Activated naive CD4-positive, alpha-beta T cell treated with anti-CD3 and anti-CD28 coated beads for 36 hours (primary cell): ENCODE results near the gene ATP13A4. TPM values are rescaled to one million over a fixed set of nuclear protein-coding genes. Genes with fewer than 3 reads are reported as not detected.

Experiments used
- CTCF ChIA-PET: fragments of 350-600 bp; sonication (Branson Sonifier 250); formaldehyde crosslinking; loops from one replicate; lab custom pipeline; 2021; ENCODE audit warnings: antibody characterized with exemption; lab: Charles Lee
- DNase-seq: peaks from one replicate; pipeline ENCODE4 v3.0.0-alpha.2; 2020
- H3K27ac Mint-ChIP-seq: one replicate; pipeline ENCODE4 v1.8.0; 2021; ENCODE audit warnings: mild to moderate bottlenecking, mixed read lengths
- H3K27me3 Mint-ChIP-seq: one replicate; pipeline ENCODE4 v1.8.0; 2021; ENCODE audit warnings: low read depth, mixed read lengths
- H3K36me3 Mint-ChIP-seq: one replicate; pipeline ENCODE4 v1.8.0; 2021; ENCODE audit warnings: low read depth, mixed read lengths
- H3K4me1 Mint-ChIP-seq: one replicate; pipeline ENCODE4 v1.8.0; 2021; ENCODE audit warnings: low read depth, mixed read lengths
- H3K4me3 Mint-ChIP-seq: one replicate; pipeline ENCODE4 v1.8.0; 2021; ENCODE audit warnings: mild to moderate bottlenecking, moderate library complexity, mixed read lengths
- H3K9me3 Mint-ChIP-seq: one replicate; pipeline ENCODE4 v1.8.0; 2021; ENCODE audit warnings: mixed read lengths
- intact Hi-C: fragments of 100-400 bp; cut with micrococcal nuclease; formaldehyde crosslinking; loops from one replicate; pipeline ENCODE4 v1.15.1; 2023
- total RNA-seq, 2 experiments: library from RNA; stranded (reverse); gene quantifications; one replicate each; pipeline ENCODE4 v1.2.3, GENCODE V29; 2021

ATP13A4 gene
- total RNA-seq = 1 to 10 TPM; 2.4 to 2.8 TPM

DNA sequence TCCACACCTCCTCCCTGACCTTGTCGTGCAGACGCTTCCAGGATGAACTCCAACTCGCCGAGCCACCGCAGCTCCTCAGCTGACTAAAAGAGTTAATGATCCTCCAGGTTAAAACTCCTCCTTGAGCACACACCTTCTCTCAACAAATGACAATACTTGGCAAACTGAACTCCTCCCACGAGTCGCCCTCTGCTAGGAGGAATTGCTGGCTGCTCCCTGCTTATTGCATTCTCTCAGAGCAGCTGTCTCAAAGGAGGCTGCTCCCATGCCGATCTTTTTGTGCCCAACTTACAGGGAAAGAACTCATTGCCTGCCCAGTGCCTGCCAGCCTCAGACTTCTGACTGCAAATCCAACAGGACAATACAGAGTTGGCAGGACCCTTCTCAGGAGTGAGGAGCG is at the start of gene ATP13A4:
TSS of gene ATP13A4 (minus strand) at position 85 of the 400 bp plus-strand sequence. CDS start 96 bp downstream, outside the sequence.
- Mint-ChIP-seq H3K4me1 (no peaks in the 10 kb centered on the region), H3K4me3 (no peak within 1 kb of the TSS), H3K27me3 (no peaks in the 10 kb centered on the region), H3K27ac (no peak within 1 kb of the TSS), H3K9me3 (no peaks in the 10 kb centered on the region), H3K36me3 (no peaks in the 10 kb centered on the region)
- intact Hi-C loops = no loop called here
- CTCF ChIA-PET = no interaction called here
- DNase-seq = no peak

DNA sequence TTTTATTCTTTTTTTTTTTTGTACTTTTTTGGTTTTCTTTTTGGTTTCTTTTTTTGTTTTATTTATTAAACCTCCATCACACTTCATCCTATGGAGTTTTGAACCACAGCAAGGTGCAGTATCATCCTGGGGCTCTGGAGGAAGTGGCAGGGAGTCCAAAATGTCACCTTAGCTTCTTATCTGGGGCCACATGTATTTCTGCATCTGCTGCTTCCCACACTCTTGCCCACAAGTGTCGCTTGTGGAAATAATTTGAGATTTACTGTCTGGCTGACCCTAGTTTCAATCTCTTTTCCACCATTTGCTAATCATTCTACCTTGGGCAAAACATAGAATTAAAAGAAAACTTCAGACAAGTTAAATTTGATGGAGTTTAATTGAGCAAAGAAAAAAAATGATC is 44.7 kb upstream of the ATP13A4 start:
- Mint-ChIP-seq H3K4me1 (peaks cover 57% of the 10 kb centered on the region), H3K36me3 (peaks cover 22% of the 10 kb centered on the region), H3K27ac (no peak overlapping the region), H3K4me3 (no peak overlapping the region), H3K9me3 (no peaks in the 10 kb centered on the region), H3K27me3 (no peaks in the 10 kb centered on the region)
- CTCF ChIA-PET = no interaction called here
- intact Hi-C loops = no loop called here
- DNase-seq = no peak

GRCh38 chr3:193598202-193598601 is 43.5 kb upstream of the ATP13A4 start:
- CTCF ChIA-PET = no interaction called here
- Mint-ChIP-seq H3K27ac (no peak overlapping the region), H3K4me3 (no peak overlapping the region), H3K9me3 (no peaks in the 10 kb centered on the region), H3K4me1 (peaks cover 63% of the 10 kb centered on the region), H3K27me3 (no peaks in the 10 kb centered on the region), H3K36me3 (peaks cover 24% of the 10 kb centered on the region)
- intact Hi-C loops = no loop called here
- DNase-seq = no peak

DNA sequence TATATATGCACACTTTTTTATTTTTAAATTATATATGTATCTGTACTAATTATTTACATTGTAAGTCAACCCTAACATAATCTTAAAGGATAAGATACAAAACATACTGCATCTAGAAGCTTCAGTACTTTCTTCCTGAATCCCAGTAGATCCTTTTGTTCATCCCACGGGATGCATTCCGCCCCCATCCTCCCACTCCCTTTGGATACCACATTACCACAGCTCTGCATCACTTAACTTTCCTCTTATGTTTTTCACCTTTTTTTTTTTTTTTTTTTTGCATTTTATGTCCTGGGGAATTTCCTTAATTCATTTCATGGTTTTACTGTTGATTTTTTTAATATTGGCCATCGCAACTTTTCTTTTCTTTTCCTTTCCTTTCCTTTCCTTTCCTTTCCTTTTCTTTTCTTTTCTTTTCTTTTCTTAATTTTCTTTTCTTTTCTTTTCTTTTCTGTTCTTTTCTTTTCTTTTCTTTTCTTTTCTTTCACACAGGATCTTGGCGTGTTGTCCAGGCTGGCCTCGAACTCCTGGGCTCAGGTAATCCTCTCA is 41.3 kb upstream of the ATP13A4 start:
- H3K27me3 Mint-ChIP-seq = no peaks in the 10 kb centered on the region
- H3K27ac Mint-ChIP-seq = no peak overlapping the region
- DNase-seq = no peak
- H3K4me3 Mint-ChIP-seq = no peak overlapping the region
- peaks cover 69% of the 10 kb centered on the region for H3K4me1 Mint-ChIP-seq
- CTCF ChIA-PET = no interaction called here
- intact Hi-C loops = no loop called here
- peaks cover 24% of the 10 kb centered on the region for H3K36me3 Mint-ChIP-seq
- H3K9me3 Mint-ChIP-seq = no peaks in the 10 kb centered on the region

GRCh38 chr3:193594946-193595689 is 40.4 kb upstream of the ATP13A4 start:
- no peaks in the 10 kb centered on the region for H3K9me3 Mint-ChIP-seq
- peaks cover 65% of the 10 kb centered on the region for H3K4me1 Mint-ChIP-seq
- CTCF ChIA-PET = no interaction called here
- no peak for DNase-seq
- H3K27ac Mint-ChIP-seq = no peak overlapping the region
- no peaks in the 10 kb centered on the region for H3K27me3 Mint-ChIP-seq
- H3K4me3 Mint-ChIP-seq = peak overlapping the region; percentile 25
- intact Hi-C loops = loop anchor here (5.0 kb wide), 1 partner anchor 708 kb away; no protein-coding TSS in a partner anchor
- H3K36me3 Mint-ChIP-seq = peaks cover 24% of the 10 kb centered on the region

DNA sequence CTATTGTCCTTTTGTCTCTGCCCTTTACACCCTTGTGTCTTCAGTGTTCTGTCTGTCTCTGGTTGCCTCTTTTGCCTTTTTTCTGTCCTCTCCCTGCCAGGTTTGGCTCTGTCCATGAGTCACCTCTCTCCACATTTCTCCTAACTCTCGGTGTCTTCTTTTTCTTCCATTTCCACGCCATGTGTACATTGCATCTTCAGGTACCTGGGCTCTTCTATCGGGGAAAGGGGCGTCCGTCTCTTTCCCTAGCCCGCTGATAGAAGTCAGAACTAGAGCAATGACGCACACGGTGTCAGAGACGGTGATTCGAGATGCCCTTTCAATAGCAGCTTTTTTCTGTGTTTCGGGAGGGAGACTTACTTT is 39.0 kb upstream of the ATP13A4 start:
- H3K9me3 Mint-ChIP-seq = no peaks in the 10 kb centered on the region
- intact Hi-C loops = loop anchor here (1.0 to 5.0 kb wide), 6 partner anchors 13 to 713 kb away; partner anchors contain the start of gene HES1
- CTCF ChIA-PET = no interaction called here
- peak overlapping the region; percentile 98 for H3K27ac Mint-ChIP-seq
- peaks cover 52% of the 10 kb centered on the region for H3K4me1 Mint-ChIP-seq
- peak; percentile 68 for DNase-seq
- peaks cover 23% of the 10 kb centered on the region for H3K36me3 Mint-ChIP-seq
- no peaks in the 10 kb centered on the region for H3K27me3 Mint-ChIP-seq
- H3K4me3 Mint-ChIP-seq = peak overlapping the region; percentile 93

DNA sequence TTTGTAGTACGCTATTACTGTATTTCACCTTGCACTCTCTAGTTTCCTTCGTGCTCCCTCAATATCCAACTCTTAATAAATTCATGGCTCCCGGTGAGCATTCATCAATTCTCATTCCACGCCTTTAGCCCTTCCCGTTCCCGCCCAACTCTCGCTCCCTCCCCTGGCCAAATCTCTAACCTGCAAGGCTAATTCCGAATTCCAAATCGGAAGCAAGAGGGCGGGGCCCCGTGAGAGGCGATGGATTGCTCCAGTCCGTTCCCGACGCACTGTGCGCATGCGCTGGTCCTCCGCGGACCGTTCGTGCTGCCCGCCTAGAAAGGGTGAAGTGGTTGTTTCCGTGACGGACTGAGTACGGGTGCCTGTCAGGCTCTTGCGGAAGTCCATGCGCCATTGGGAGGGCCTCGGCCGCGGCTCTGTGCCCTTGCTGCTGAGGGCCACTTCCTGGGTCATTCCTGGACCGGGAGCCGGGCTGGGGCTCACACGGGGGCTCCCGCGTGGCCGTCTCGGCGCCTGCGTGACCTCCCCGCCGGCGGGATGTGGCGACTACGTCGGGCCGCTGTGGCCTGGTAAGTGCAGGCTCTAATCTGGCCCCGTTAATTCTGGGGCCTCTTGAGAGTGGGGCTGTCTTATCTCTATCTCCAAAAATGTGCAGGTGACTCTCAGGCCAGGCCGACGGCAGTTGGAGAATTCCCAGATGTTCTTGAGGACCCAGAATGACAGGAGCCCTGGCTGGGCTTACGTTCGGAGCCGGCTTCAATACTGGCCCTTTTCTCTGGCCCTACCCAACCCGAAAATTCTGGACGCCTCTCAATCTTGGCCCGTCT is 38.4 kb upstream of the ATP13A4 start, which contains the start of gene OPA1:
TSS of gene OPA1 (plus strand) at position 368 of the 827 bp plus-strand sequence. CDS start at position 538, 170 bp downstream.
- DNase-seq = peak; percentile 96
- CTCF ChIA-PET = no interaction called here
- Mint-ChIP-seq H3K4me3 (peak within 1 kb of the TSS; percentile 93), H3K9me3 (no peaks in the 10 kb centered on the region), H3K36me3 (peaks cover 19% of the 10 kb centered on the region), H3K27ac (peak within 1 kb of the TSS; percentile 98), H3K27me3 (no peaks in the 10 kb centered on the region), H3K4me1 (peaks cover 46% of the 10 kb centered on the region)
- intact Hi-C loops = loop anchor here (1.0 to 5.0 kb wide), 6 partner anchors 13 to 714 kb away; partner anchors contain the start of gene HES1

GRCh38 chr3:193590088-193590856 is 35.6 kb upstream of the ATP13A4 start:
- H3K27ac Mint-ChIP-seq = no peak overlapping the region
- no peaks in the 10 kb centered on the region for H3K27me3 Mint-ChIP-seq
- H3K4me1 Mint-ChIP-seq = peaks cover 27% of the 10 kb centered on the region
- intact Hi-C loops = loop anchor here (5.0 kb wide), 1 partner anchor 703 kb away; no protein-coding TSS in a partner anchor
- no peak for DNase-seq
- H3K36me3 Mint-ChIP-seq = peaks cover 7% of the 10 kb centered on the region
- H3K9me3 Mint-ChIP-seq = no peaks in the 10 kb centered on the region
- no peak overlapping the region for H3K4me3 Mint-ChIP-seq
- CTCF ChIA-PET = interaction anchor here (0.5 kb wide), 1 partner anchor 164 kb away, joined by 3 read pairs; no protein-coding TSS in a partner anchor

GRCh38 chr3:193589616-193590015 is 34.9 kb upstream of the ATP13A4 start:
- CTCF ChIA-PET = no interaction called here
- intact Hi-C loops = loop anchor here (5.0 kb wide), 1 partner anchor 702 kb away; no protein-coding TSS in a partner anchor
- Mint-ChIP-seq H3K27ac (no peak overlapping the region), H3K9me3 (no peaks in the 10 kb centered on the region), H3K4me1 (peaks cover 22% of the 10 kb centered on the region), H3K36me3 (peaks cover 7% of the 10 kb centered on the region), H3K27me3 (no peaks in the 10 kb centered on the region), H3K4me3 (no peak overlapping the region)
- DNase-seq = no peak

DNA sequence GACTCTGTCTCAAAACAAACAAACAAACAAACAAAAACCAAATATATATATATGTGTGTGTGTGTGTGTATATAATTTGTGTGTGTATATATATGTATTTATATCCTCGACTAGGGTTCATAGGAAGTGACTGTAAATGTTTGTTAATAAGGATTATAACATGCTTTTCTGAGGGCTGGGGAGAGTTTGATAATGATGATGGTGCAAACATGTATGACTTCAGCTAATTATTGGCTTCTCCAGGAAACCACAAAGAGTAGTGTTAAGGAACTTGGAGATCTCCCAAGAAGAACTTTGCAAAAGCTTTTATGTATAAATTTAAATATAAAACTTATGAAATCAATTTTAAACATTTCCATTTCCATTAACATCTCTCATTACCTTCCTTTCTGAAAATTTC is 34.4 kb upstream of the ATP13A4 start:
- H3K36me3 Mint-ChIP-seq = peaks cover 7% of the 10 kb centered on the region
- CTCF ChIA-PET = no interaction called here
- intact Hi-C loops = no loop called here
- no peaks in the 10 kb centered on the region for H3K9me3 Mint-ChIP-seq
- DNase-seq = no peak
- H3K27me3 Mint-ChIP-seq = no peaks in the 10 kb centered on the region
- no peak overlapping the region for H3K27ac Mint-ChIP-seq
- no peak overlapping the region for H3K4me3 Mint-ChIP-seq
- peaks cover 17% of the 10 kb centered on the region for H3K4me1 Mint-ChIP-seq

- Mint-ChIP-seq H3K4me3 (no peak overlapping the region), H3K27ac (no peak overlapping the region), H3K36me3 (peaks cover 2% of the 10 kb centered on the region), H3K4me1 (peaks cover 3% of the 10 kb centered on the region), H3K9me3 (no peaks in the 10 kb centered on the region), H3K27me3 (no peaks in the 10 kb centered on the region)
- CTCF ChIA-PET = no interaction called here
- no peak for DNase-seq
- intact Hi-C loops = no loop called here
Measured at GRCh38 chr3:193586526-193586925, 31.8 kb upstream of the ATP13A4 start.
